Brain microvascular endothelial cell (primary cell): Measurements from ENCODE around the gene TENT4A.

Source experiments
- DNase-seq: peaks from one replicate; pipeline ENCODE4 v3.0.0-alpha.2; 2020
- H3K27ac ChIP-seq: fragments of 250-450 bp; sonication (Bioruptor Pico); 2 replicates; pipeline ENCODE4 v1.5.1; 2020; ENCODE audit warnings: mild to moderate bottlenecking, moderate library complexity
- H3K27me3 ChIP-seq: fragments of 250-450 bp; sonication (Bioruptor Pico); replicated peaks from 2 replicates; pipeline ENCODE4 v1.5.1; 2020; ENCODE audit warnings: mild to moderate bottlenecking
- H3K36me3 ChIP-seq: fragments of 250-450 bp; sonication (Bioruptor Pico); replicated peaks from 2 replicates; pipeline ENCODE4 v1.5.1; 2020; ENCODE audit warnings: mild to moderate bottlenecking
- H3K4me3 ChIP-seq: 2 replicates; pipeline ENCODE4 v1.5.1; 2011; ENCODE audit warnings: low read depth, mild to moderate bottlenecking, control low read depth, low read length, moderate library complexity
- CTCF ChIP-seq: IDR thresholded peaks from 2 replicates; pipeline ENCODE4 v1.5.1; 2011; ENCODE audit warnings: low read depth, mild to moderate bottlenecking, moderate library complexity, low read length, control low read depth, inconsistent platforms; ENCODE audit errors: missing control alignments
- in situ Hi-C: cut with HindIII; loops from 2 replicates; pipeline ENCODE4 v1.10.0; 2017; ENCODE audit warnings: low sequenced_read_pairs, low pct_ligation_motif_present

Gene TENT4A

GRCh38 chr5:6715758-6716628 lies 2.8 kb downstream of the TENT4A start:
- H3K27ac ChIP-seq = no peak overlapping the region
- H3K4me3 ChIP-seq = peak overlapping the region; percentile 60
- TF ChIP-seq CTCF = no peak
- no peak for DNase-seq
- H3K27me3 ChIP-seq = no peaks in the 10 kb centered on the region
- no peaks in the 10 kb centered on the region for H3K36me3 ChIP-seq
- in situ Hi-C loops = no loop called here

GRCh38 chr5:6716629-6717149 lies 3.5 kb downstream of the TENT4A start:
- DNase-seq = no peak
- Histone ChIP-seq H3K27me3 (no peaks in the 10 kb centered on the region), H3K4me3 (no peak overlapping the region), H3K27ac (no peak overlapping the region), H3K36me3 (no peaks in the 10 kb centered on the region)
- in situ Hi-C loops = no loop called here
- TF ChIP-seq CTCF = no peak

- in situ Hi-C loops = no loop called here
- Histone ChIP-seq H3K27ac (no peak overlapping the region), H3K4me3 (no peak overlapping the region), H3K36me3 (no peaks in the 10 kb centered on the region), H3K27me3 (no peaks in the 10 kb centered on the region)
- no peak for TF ChIP-seq CTCF
- DNase-seq = no peak
These were observed 4.0 kb downstream of the TENT4A start for GRCh38 chr5:6717247-6717646.

- in situ Hi-C loops = no loop called here
- H3K27me3 ChIP-seq = no peaks in the 10 kb centered on the region
- no peak overlapping the region for H3K4me3 ChIP-seq
- H3K27ac ChIP-seq = no peak overlapping the region
- no peaks in the 10 kb centered on the region for H3K36me3 ChIP-seq
- TF ChIP-seq CTCF = no peak
- no peak for DNase-seq
These were observed 4.5 kb downstream of the TENT4A start for GRCh38 chr5:6717687-6718086.

- no peak for DNase-seq
- H3K27me3 ChIP-seq = no peaks in the 10 kb centered on the region
- TF ChIP-seq CTCF = no peak
- in situ Hi-C loops = no loop called here
- no peaks in the 10 kb centered on the region for H3K36me3 ChIP-seq
- no peak overlapping the region for H3K4me3 ChIP-seq
- H3K27ac ChIP-seq = no peak overlapping the region
These were observed 5.0 kb downstream of the TENT4A start for GRCh38 chr5:6718161-6718681.
